NCI-H187 treated with DMSO at 0.1 percent for 48 hours (cell line): ENCODE measurements around the gene CYB5R2.
"Not testable (repeated sequence)": the region's sequence is repeated elsewhere in the genome, so short reads cannot be mapped to it uniquely, and the experiment has no call there.

ENCODE experiments used
- DNase-seq: peaks from one replicate; lab custom pipeline; 2025; lab: John Stamatoyannopoulos, UW

The CYB5R2 gene

GRCh38 chr11:7668911-7669310 is 4.4 kb downstream of the CYB5R2 start:
- no peak for DNase-seq

- no peak for DNase-seq
These were observed 4.8 kb downstream of the CYB5R2 start for GRCh38 chr11:7668464-7668863.

GRCh38 chr11:7667460-7667859 is 5.8 kb downstream of the CYB5R2 start:
- DNase-seq, result no peak

- DNase-seq, result no peak
These were observed 6.9 kb downstream of the CYB5R2 start for GRCh38 chr11:7666292-7666866.

GRCh38 chr11:7665473-7666291 is 7.6 kb downstream of the CYB5R2 start:
- DNase-seq, result peak; percentile 50

GRCh38 chr11:7664867-7665266 is 8.4 kb downstream of the CYB5R2 start:
- DNase-seq, result no peak

GRCh38 chr11:7663531-7663930 is 9.8 kb downstream of the CYB5R2 start:
- DNase-seq, result not testable (repeated sequence)

- DNase-seq, result no peak
These were observed 15.8 kb downstream of the CYB5R2 start for GRCh38 chr11:7657306-7658025.

- no peak for DNase-seq
These were observed 16.6 kb downstream of the CYB5R2 start for GRCh38 chr11:7656704-7657103.

- no peak for DNase-seq
These were observed 17.8 kb downstream of the CYB5R2 start for GRCh38 chr11:7655253-7656217.

- no peak for DNase-seq
These were observed 19.1 kb downstream of the CYB5R2 start for GRCh38 chr11:7654195-7654705.

- no peak for DNase-seq
These were observed 21.6 kb downstream of the CYB5R2 start for GRCh38 chr11:7651700-7652099.

GRCh38 chr11:7651140-7651551 is 22.2 kb downstream of the CYB5R2 start:
- DNase-seq, result no peak

GRCh38 chr11:7648264-7648663 is 25.0 kb downstream of the CYB5R2 start:
- DNase-seq, result no peak

- DNase-seq, result no peak
These were observed 26.4 kb downstream of the CYB5R2 start for GRCh38 chr11:7646866-7647265.

- DNase-seq, result no peak
These were observed 28.1 kb downstream of the CYB5R2 start for GRCh38 chr11:7645206-7645605.

- DNase-seq, result no peak
These were observed 30.0 kb downstream of the CYB5R2 start for GRCh38 chr11:7643314-7643713.

GRCh38 chr11:7642747-7643146 is 30.6 kb downstream of the CYB5R2 start:
- no peak for DNase-seq

- DNase-seq, result no peak
These were observed 32.5 kb downstream of the CYB5R2 start for GRCh38 chr11:7640816-7641215.

- DNase-seq, result no peak
These were observed 33.7 kb downstream of the CYB5R2 start for GRCh38 chr11:7639643-7640025.
